Ectodermal cell (in vitro differentiated cells): ENCODE data around the gene CROCC2.

Experiments
- H3K27ac ChIP-seq: 2 replicates; pipeline ENCODE4 v1.7.0; 2013; ENCODE audit warnings: mild to moderate bottlenecking, low read depth, low read length; ENCODE audit not compliant: insufficient read depth, poor library complexity, severe bottlenecking
- H3K27me3 ChIP-seq: 2 replicates; pipeline ENCODE4 v1.7.0; 2013; ENCODE audit warnings: mild to moderate bottlenecking, low read length; ENCODE audit not compliant: insufficient read depth, control insufficient read depth, poor library complexity, severe bottlenecking
- H3K36me3 ChIP-seq: one replicate; pipeline ENCODE4 v1.7.0; 2013; ENCODE audit warnings: low read length; ENCODE audit not compliant: control insufficient read depth, insufficient read depth
- H3K4me1 ChIP-seq: one replicate; pipeline ENCODE4 v1.7.0; 2013; ENCODE audit warnings: low read length; ENCODE audit not compliant: control insufficient read depth, insufficient read depth
- H3K4me3 ChIP-seq: 2 replicates; pipeline ENCODE4 v1.7.0; 2013; ENCODE audit warnings: low read depth, low read length, control low read depth; ENCODE audit not compliant: insufficient read depth
- H3K9me3 ChIP-seq: 2 replicates; pipeline ENCODE4 v1.7.0; 2013; ENCODE audit warnings: mild to moderate bottlenecking, low read length, moderate library complexity; ENCODE audit not compliant: control insufficient read depth
- WGBS, 2 experiments: methylation state at CpG; one replicate each; pipeline ENCODE4 v1.1.7; 2013; ENCODE audit warnings: missing lambda C conversion rate in 2 of 2; 5-methylcytosine and 5-hydroxymethylcytosine counted together

The CROCC2 gene

GRCh38 chr2:240954436-240955305, 48.5 kb downstream of the CROCC2 start:
- H3K36me3 ChIP-seq, result no peaks in the 10 kb centered on the region
- WGBS, 2 experiments, result 58 to 64% methylated on average over 15 of the region's 15 CpGs
- H3K9me3 ChIP-seq, result no peaks in the 10 kb centered on the region
- peaks cover 8% of the 10 kb centered on the region for H3K4me1 ChIP-seq
- H3K27ac ChIP-seq, result no peak overlapping the region
- no peak overlapping the region for H3K4me3 ChIP-seq
- no peaks in the 10 kb centered on the region for H3K27me3 ChIP-seq

GRCh38 chr2:240955306-240956170, 49.4 kb downstream of the CROCC2 start:
- H3K4me1 ChIP-seq, result peaks cover 15% of the 10 kb centered on the region

GRCh38 chr2:240956171-240956934, 50.2 kb downstream of the CROCC2 start:
- Histone ChIP-seq H3K4me3 (no peak overlapping the region), H3K36me3 (no peaks in the 10 kb centered on the region), H3K9me3 (no peaks in the 10 kb centered on the region), H3K27me3 (no peaks in the 10 kb centered on the region), H3K27ac (no peak overlapping the region), H3K4me1 (peaks cover 20% of the 10 kb centered on the region)
- WGBS, 2 experiments, result 87 to 89% methylated on average over 16 of the region's 16 CpGs

More at GRCh38 chr2:240955306-240956170, 49.4 kb downstream of the CROCC2 start:
- H3K27me3 ChIP-seq, result no peaks in the 10 kb centered on the region
- no peaks in the 10 kb centered on the region for H3K36me3 ChIP-seq
- H3K9me3 ChIP-seq, result no peaks in the 10 kb centered on the region
- WGBS, 2 experiments, result 88 to 91% methylated on average over 17 of the region's 17 CpGs
- no peak overlapping the region for H3K27ac ChIP-seq
- H3K4me3 ChIP-seq, result no peak overlapping the region

GRCh38 chr2:240956935-240957655, 51.0 kb downstream of the CROCC2 start:
- WGBS, 2 experiments, result 93 to 95% methylated on average over 32 of the region's 32 CpGs
- Histone ChIP-seq H3K27ac (no peak overlapping the region), H3K36me3 (no peaks in the 10 kb centered on the region), H3K4me3 (no peak overlapping the region), H3K4me1 (peaks cover 25% of the 10 kb centered on the region), H3K9me3 (no peaks in the 10 kb centered on the region), H3K27me3 (no peaks in the 10 kb centered on the region)

- no peaks in the 10 kb centered on the region for H3K9me3 ChIP-seq
- 88 to 91% methylated on average over 17 of the region's 17 CpGs for WGBS, 2 experiments
These were observed 51.7 kb downstream of the CROCC2 start for GRCh38 chr2:240957656-240958365.

GRCh38 chr2:240958366-240959213, 52.5 kb downstream of the CROCC2 start:
- H3K4me1 ChIP-seq, result peaks cover 33% of the 10 kb centered on the region
- H3K27ac ChIP-seq, result no peak overlapping the region
- H3K27me3 ChIP-seq, result no peaks in the 10 kb centered on the region
- H3K4me3 ChIP-seq, result no peak overlapping the region
- WGBS, 2 experiments, result 92 to 94% methylated on average over 19 of the region's 19 CpGs
- no peaks in the 10 kb centered on the region for H3K36me3 ChIP-seq
- no peaks in the 10 kb centered on the region for H3K9me3 ChIP-seq

More at GRCh38 chr2:240957656-240958365, 51.7 kb downstream of the CROCC2 start:
- no peaks in the 10 kb centered on the region for H3K27me3 ChIP-seq
- H3K4me3 ChIP-seq, result no peak overlapping the region
- peaks cover 32% of the 10 kb centered on the region for H3K4me1 ChIP-seq
- H3K36me3 ChIP-seq, result no peaks in the 10 kb centered on the region
- H3K27ac ChIP-seq, result no peak overlapping the region

- peaks cover 31% of the 10 kb centered on the region for H3K4me1 ChIP-seq
- 95% methylated on average over 15 of the region's 15 CpGs for WGBS, 2 experiments
- no peaks in the 10 kb centered on the region for H3K36me3 ChIP-seq
- no peak overlapping the region for H3K27ac ChIP-seq
- H3K27me3 ChIP-seq, result no peaks in the 10 kb centered on the region
- H3K4me3 ChIP-seq, result no peak overlapping the region
- H3K9me3 ChIP-seq, result no peaks in the 10 kb centered on the region
These were observed 53.2 kb downstream of the CROCC2 start for GRCh38 chr2:240959214-240959940.

GRCh38 chr2:240959941-240960308, 53.8 kb downstream of the CROCC2 start:
- H3K36me3 ChIP-seq, result no peaks in the 10 kb centered on the region
- H3K27ac ChIP-seq, result no peak overlapping the region
- peaks cover 26% of the 10 kb centered on the region for H3K4me1 ChIP-seq
- no peak overlapping the region for H3K4me3 ChIP-seq
- no peaks in the 10 kb centered on the region for H3K27me3 ChIP-seq
- 92 to 94% methylated on average over 14 of the region's 14 CpGs for WGBS, 2 experiments
- H3K9me3 ChIP-seq, result no peaks in the 10 kb centered on the region
